PC-9 (cell line): ENCODE measurements around the gene ATP10D.

Experiments
- CTCF ChIP-seq: fragments of 200-600 bp; sonication (generic); conservative IDR thresholded peaks from 2 replicates; pipeline ENCODE4 v1.6.1; 2017; ENCODE audit warnings: mixed run types, antibody characterized with exemption, mild to moderate bottlenecking, moderate library complexity
- EZH2 ChIP-seq: fragments of 200-600 bp; sonication (generic); IDR thresholded peaks from 2 replicates; pipeline ENCODE4 v1.8.0; 2017; ENCODE audit warnings: antibody characterized with exemption, low read depth

- no peak for TF ChIP-seq CTCF
- TF ChIP-seq EZH2 = no peak
These were observed 9.0 kb downstream of the ATP10D start for GRCh38 chr4:47494124-47494430.
